PC-9 (cell line): ENCODE data around the gene ADGRA3. TPM values are rescaled to one million over a fixed set of nuclear protein-coding genes. Genes with fewer than 3 reads are reported as not detected.

Source experiments
- BruUV-seq: library from RNA; stranded (reverse); fragments of 400-500 nt; replicated peaks from 2 replicates; lab custom pipeline; 2021; lab: Mats Ljungman, UMichigan
- CTCF ChIA-PET: fragments of 300-600 bp; sonication (Branson Sonifier 250); formaldehyde crosslinking; loops from one replicate; lab custom pipeline; 2022; ENCODE audit warnings: antibody characterized with exemption; lab: Charles Lee
- POLR2A ChIA-PET: fragments of 300-600 bp; sonication (Branson Sonifier 250); formaldehyde crosslinking; loops from one replicate; lab custom pipeline; 2022; ENCODE audit warnings: antibody characterized with exemption; ENCODE audit not compliant: unreplicated experiment; lab: Charles Lee
- DNase-seq, 2 experiments: peaks; one replicate each; pipeline versions ENCODE4 v3.0.0 to v3.0.0-alpha.2; 2015 to 2022; ENCODE audit warnings: mixed read lengths in 1 of 2
- H2AFZ ChIP-seq: fragments of 200-600 bp; sonication (generic); 2 replicates; pipeline ENCODE4 v1.8.1; 2017; ENCODE audit warnings: antibody characterized with exemption
- H3F3A ChIP-seq: fragments of 200-600 bp; sonication (generic); 2 replicates; pipeline ENCODE4 v1.8.1; 2017; ENCODE audit warnings: antibody characterized with exemption, mild to moderate bottlenecking, low read depth; ENCODE audit not compliant: insufficient read depth
- H3K27ac ChIP-seq: fragments of 200-600 bp; sonication (generic); 2 replicates; pipeline ENCODE4 v1.6.1; 2016; ENCODE audit warnings: mixed run types
- H3K27me3 ChIP-seq: fragments of 200-600 bp; sonication (generic); 2 replicates; pipeline ENCODE4 v1.6.1; 2016; ENCODE audit warnings: low read depth, mixed run types; ENCODE audit not compliant: insufficient read depth
- H3K36me3 ChIP-seq: fragments of 200-600 bp; sonication (generic); 2 replicates; pipeline ENCODE4 v1.6.1; 2016; ENCODE audit warnings: low read depth, mixed run types
- H3K4me1 ChIP-seq: fragments of 200-600 bp; sonication (generic); replicated peaks from 2 replicates; pipeline ENCODE4 v1.6.1; 2016; ENCODE audit warnings: mixed run types; ENCODE audit not compliant: insufficient read depth
- H3K4me2 ChIP-seq: fragments of 200-600 bp; sonication (generic); 2 replicates; pipeline ENCODE4 v1.6.1; 2017; ENCODE audit warnings: mixed run types
- H3K4me3 ChIP-seq: fragments of 200-600 bp; sonication (generic); 2 replicates; pipeline ENCODE4 v1.6.1; 2016; ENCODE audit warnings: mixed run types
- H3K79me2 ChIP-seq: fragments of 200-600 bp; sonication (generic); 2 replicates; pipeline ENCODE4 v1.6.1; 2017; ENCODE audit warnings: low read depth, mixed run types
- H3K9me2 ChIP-seq: fragments of 200-600 bp; sonication (generic); 2 replicates; pipeline ENCODE4 v1.8.1; 2017; ENCODE audit warnings: mild to moderate bottlenecking; ENCODE audit not compliant: insufficient read depth
- H3K9me3 ChIP-seq: fragments of 200-600 bp; sonication (generic); 2 replicates; pipeline ENCODE4 v1.8.1; 2016; ENCODE audit warnings: low read depth; ENCODE audit not compliant: insufficient read depth
- H4K20me1 ChIP-seq: fragments of 200-600 bp; sonication (generic); 2 replicates; pipeline ENCODE4 v1.8.1; 2017; ENCODE audit not compliant: insufficient read depth
- EZH2 ChIP-seq: fragments of 200-600 bp; sonication (generic); IDR thresholded peaks from 2 replicates; pipeline ENCODE4 v1.8.0; 2017; ENCODE audit warnings: antibody characterized with exemption, low read depth
- intact Hi-C: fragments of 100-400 bp; cut with micrococcal nuclease; formaldehyde crosslinking; loops from one replicate; pipeline ENCODE4 v1.10.0; 2022; ENCODE audit not compliant: unreplicated experiment
- total RNA-seq: library from RNA; stranded (reverse); gene quantifications from 2 replicates; pipeline ENCODE4 v1.2.3, GENCODE V29; 2021
- TF ChIP-seq, protein P1 (sequence below): fragments of 200-600 bp; sonication (generic); conservative IDR thresholded peaks from 2 replicates; pipeline ENCODE4 v1.6.1; 2017; ENCODE audit warnings: mixed run types, antibody characterized with exemption, mild to moderate bottlenecking, moderate library complexity

ADGRA3 gene
- total RNA-seq, 1 experiment from 2014 or later: 40.5 TPM

DNA sequence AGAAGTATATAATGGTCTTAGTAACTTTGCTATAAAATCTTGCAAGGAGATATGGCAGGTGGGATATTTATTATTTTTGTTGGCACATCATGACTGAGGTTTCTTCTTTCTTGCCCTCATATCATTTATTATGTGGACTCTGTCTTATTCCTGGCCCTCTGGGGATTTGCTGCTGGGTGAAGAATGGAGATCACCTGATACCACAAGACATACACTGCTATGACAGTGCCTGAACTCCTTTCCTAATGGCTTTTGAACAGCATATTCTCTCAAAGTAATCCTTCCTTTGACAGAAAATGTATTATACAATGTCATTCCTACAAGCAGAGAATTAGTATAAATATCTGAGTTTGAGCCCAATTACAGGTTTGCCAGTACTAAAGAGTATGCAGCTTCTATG lies 22.0 kb upstream of the ADGRA3 start:
- Histone ChIP-seq H3K79me2 (no peaks in the 10 kb centered on the region), H4K20me1 (no peaks in the 10 kb centered on the region), H3K27ac (no peak overlapping the region), H3K9me3 (peaks cover 9% of the 10 kb centered on the region), H3K36me3 (no peaks in the 10 kb centered on the region), H3K4me2 (no peak overlapping the region), H3F3A (no peaks in the 10 kb centered on the region), H3K4me1 (no peaks in the 10 kb centered on the region), H3K27me3 (no peaks in the 10 kb centered on the region), H3K4me3 (no peak overlapping the region), H2AFZ (no peak overlapping the region), H3K9me2 (no peaks in the 10 kb centered on the region)
- TF ChIP-seq EZH2: no peak
- TF ChIP-seq, protein P1, sequence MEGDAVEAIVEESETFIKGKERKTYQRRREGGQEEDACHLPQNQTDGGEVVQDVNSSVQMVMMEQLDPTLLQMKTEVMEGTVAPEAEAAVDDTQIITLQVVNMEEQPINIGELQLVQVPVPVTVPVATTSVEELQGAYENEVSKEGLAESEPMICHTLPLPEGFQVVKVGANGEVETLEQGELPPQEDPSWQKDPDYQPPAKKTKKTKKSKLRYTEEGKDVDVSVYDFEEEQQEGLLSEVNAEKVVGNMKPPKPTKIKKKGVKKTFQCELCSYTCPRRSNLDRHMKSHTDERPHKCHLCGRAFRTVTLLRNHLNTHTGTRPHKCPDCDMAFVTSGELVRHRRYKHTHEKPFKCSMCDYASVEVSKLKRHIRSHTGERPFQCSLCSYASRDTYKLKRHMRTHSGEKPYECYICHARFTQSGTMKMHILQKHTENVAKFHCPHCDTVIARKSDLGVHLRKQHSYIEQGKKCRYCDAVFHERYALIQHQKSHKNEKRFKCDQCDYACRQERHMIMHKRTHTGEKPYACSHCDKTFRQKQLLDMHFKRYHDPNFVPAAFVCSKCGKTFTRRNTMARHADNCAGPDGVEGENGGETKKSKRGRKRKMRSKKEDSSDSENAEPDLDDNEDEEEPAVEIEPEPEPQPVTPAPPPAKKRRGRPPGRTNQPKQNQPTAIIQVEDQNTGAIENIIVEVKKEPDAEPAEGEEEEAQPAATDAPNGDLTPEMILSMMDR: no peak
- no TSS peak for BruUV-seq
- ChIA-PET CTCF (no interaction called here), POLR2A (no interaction called here)
- intact Hi-C loops: no loop called here
- DNase-seq: no peak

DNA sequence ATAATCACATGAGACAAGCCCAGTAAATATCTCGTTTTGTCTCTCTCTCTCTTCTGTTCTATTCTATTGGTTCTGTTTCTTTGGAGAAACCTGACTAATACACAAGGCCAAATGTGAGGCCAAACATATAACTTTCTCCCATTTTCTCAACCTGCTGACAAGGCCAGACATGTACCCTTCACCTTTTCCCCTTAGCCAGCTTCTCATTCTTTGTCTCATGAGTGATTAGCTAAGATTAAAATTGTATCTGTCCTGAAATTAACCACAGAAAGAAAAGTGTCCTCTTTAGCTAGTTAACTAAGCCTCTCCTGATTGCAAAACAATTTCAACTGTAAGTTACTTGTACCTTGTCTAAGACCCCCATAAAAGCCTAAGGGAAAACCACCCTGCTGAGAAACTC lies 18.5 kb upstream of the ADGRA3 start:
- no peak for DNase-seq
- TF ChIP-seq EZH2: no peak
- TF ChIP-seq, protein P1: no peak
- intact Hi-C loops: no loop called here
- BruUV-seq: no TSS peak
- no peaks in the 10 kb centered on the region for H3K9me2 ChIP-seq
- no peaks in the 10 kb centered on the region for H3K27me3 ChIP-seq
- H2AFZ ChIP-seq: no peak overlapping the region
- no peaks in the 10 kb centered on the region for H3F3A ChIP-seq
- H3K36me3 ChIP-seq: no peaks in the 10 kb centered on the region
- H3K4me1 ChIP-seq: no peaks in the 10 kb centered on the region
- no peak overlapping the region for H3K4me3 ChIP-seq
- peaks cover 9% of the 10 kb centered on the region for H3K9me3 ChIP-seq
- H3K4me2 ChIP-seq: no peak overlapping the region
- CTCF ChIA-PET: no interaction called here
- POLR2A ChIA-PET: no interaction called here
- no peaks in the 10 kb centered on the region for H3K79me2 ChIP-seq
- no peaks in the 10 kb centered on the region for H4K20me1 ChIP-seq
- H3K27ac ChIP-seq: no peak overlapping the region

GRCh38 chr4:22532896-22533295 lies 17.0 kb upstream of the ADGRA3 start:
- no TSS peak for BruUV-seq
- H4K20me1 ChIP-seq: no peaks in the 10 kb centered on the region
- intact Hi-C loops: no loop called here
- no peak overlapping the region for H3K4me3 ChIP-seq
- ChIA-PET POLR2A (no interaction called here), CTCF (no interaction called here)
- H3K79me2 ChIP-seq: no peaks in the 10 kb centered on the region
- TF ChIP-seq, protein P1: no peak
- TF ChIP-seq EZH2: no peak
- H3K36me3 ChIP-seq: no peaks in the 10 kb centered on the region
- no peak overlapping the region for H3K27ac ChIP-seq
- no peaks in the 10 kb centered on the region for H3K4me1 ChIP-seq
- DNase-seq: no peak
- H3F3A ChIP-seq: no peaks in the 10 kb centered on the region
- H3K27me3 ChIP-seq: no peaks in the 10 kb centered on the region
- H3K9me2 ChIP-seq: no peaks in the 10 kb centered on the region
- no peak overlapping the region for H2AFZ ChIP-seq
- no peak overlapping the region for H3K4me2 ChIP-seq
- H3K9me3 ChIP-seq: peaks cover 9% of the 10 kb centered on the region
